ENCODE data around the gene FRAT2. TPM values are rescaled to one million over a fixed set of nuclear protein-coding genes. Genes with fewer than 3 reads are reported as not detected.

The FRAT2 gene
- total and polyA plus RNA-seq, 2 of the 13 experiments (the other 11 are each of a cell fraction or from before 2014, with no cell fraction given) = 7.2 to 14.1 TPM

- TF ChIP-seq SNAI1 (CRISPR knock-in tag; IDR thresholded peaks at IDR 0.05; ENCODE audit: borderline replicate concordance) (no peak), ZSCAN20 (CRISPR knock-in tag; IDR thresholded peaks at IDR 0.05; ENCODE audit: borderline replicate concordance) (0 out of 2 replicates have a peak, but pooled peaks have one; percentile 40), MNT (IDR thresholded peaks at IDR 0.05) (no peak), MYC (CRISPR knock-in tag; IDR thresholded peaks at IDR 0.05; ENCODE audit: borderline replicate concordance) (no peak), ZNF143 (CRISPR knock-in tag; IDR thresholded peaks at IDR 0.05) (no peak), ZNF451 (CRISPR knock-in tag; IDR thresholded peaks at IDR 0.05) (no peak), REPIN1 (CRISPR knock-in tag; IDR thresholded peaks at IDR 0.05; ENCODE audit: borderline replicate concordance, low read depth) (peak; percentile 48; the same call in 1 of the 2 replicates), RELA (CRISPR knock-in tag; IDR thresholded peaks at IDR 0.05) (no peak), LBX2 (CRISPR knock-in tag; IDR thresholded peaks at IDR 0.05; ENCODE audit: borderline replicate concordance) (no peak), ZFY (CRISPR knock-in tag; IDR thresholded peaks at IDR 0.05) (0 out of 2 replicates have a peak, but pooled peaks have one; percentile 25), ZNF770 (CRISPR knock-in tag; IDR thresholded peaks at IDR 0.05) (no peak), ZNF263 (CRISPR knock-in tag; IDR thresholded peaks at IDR 0.05) (peak; percentile 93), ZNF121 (CRISPR knock-in tag; IDR thresholded peaks at IDR 0.05) (no peak), NFE2L2 (IDR thresholded peaks at IDR 0.05; ENCODE audit: low read length) (no peak), PITX1 (CRISPR knock-in tag; IDR thresholded peaks at IDR 0.05) (peak; percentile 80), DPF2 (CRISPR knock-in tag; IDR thresholded peaks at IDR 0.05; ENCODE audit: borderline replicate concordance, low read depth) (peak; percentile 84), PAWR (CRISPR knock-in tag; IDR thresholded peaks at IDR 0.05; ENCODE audit: borderline replicate concordance) (no peak), USF2 (IDR thresholded peaks at IDR 0.05; ENCODE audit: low read depth, low read length) (no peak), USF2 (CRISPR knock-in tag; IDR thresholded peaks at IDR 0.05; ENCODE audit: borderline replicate concordance) (no peak), SRF (IDR thresholded peaks at IDR 0.05; ENCODE audit: low read depth, low read length) (no peak), ZMAT5 (CRISPR knock-in tag; IDR thresholded peaks at IDR 0.05; ENCODE audit: borderline replicate concordance, low read depth) (no peak)
These were observed 5.7 kb downstream of the FRAT2 start (continued) for GRCh38 chr10:97328646-97329453.
